NCI-H1092 treated with DMSO at 0.1 percent for 48 hours (cell line): Measurements from ENCODE around the gene RICTOR.

Source experiments
- DNase-seq: peaks from one replicate; lab custom pipeline; 2025; lab: John Stamatoyannopoulos, UW

The RICTOR gene, protein sequence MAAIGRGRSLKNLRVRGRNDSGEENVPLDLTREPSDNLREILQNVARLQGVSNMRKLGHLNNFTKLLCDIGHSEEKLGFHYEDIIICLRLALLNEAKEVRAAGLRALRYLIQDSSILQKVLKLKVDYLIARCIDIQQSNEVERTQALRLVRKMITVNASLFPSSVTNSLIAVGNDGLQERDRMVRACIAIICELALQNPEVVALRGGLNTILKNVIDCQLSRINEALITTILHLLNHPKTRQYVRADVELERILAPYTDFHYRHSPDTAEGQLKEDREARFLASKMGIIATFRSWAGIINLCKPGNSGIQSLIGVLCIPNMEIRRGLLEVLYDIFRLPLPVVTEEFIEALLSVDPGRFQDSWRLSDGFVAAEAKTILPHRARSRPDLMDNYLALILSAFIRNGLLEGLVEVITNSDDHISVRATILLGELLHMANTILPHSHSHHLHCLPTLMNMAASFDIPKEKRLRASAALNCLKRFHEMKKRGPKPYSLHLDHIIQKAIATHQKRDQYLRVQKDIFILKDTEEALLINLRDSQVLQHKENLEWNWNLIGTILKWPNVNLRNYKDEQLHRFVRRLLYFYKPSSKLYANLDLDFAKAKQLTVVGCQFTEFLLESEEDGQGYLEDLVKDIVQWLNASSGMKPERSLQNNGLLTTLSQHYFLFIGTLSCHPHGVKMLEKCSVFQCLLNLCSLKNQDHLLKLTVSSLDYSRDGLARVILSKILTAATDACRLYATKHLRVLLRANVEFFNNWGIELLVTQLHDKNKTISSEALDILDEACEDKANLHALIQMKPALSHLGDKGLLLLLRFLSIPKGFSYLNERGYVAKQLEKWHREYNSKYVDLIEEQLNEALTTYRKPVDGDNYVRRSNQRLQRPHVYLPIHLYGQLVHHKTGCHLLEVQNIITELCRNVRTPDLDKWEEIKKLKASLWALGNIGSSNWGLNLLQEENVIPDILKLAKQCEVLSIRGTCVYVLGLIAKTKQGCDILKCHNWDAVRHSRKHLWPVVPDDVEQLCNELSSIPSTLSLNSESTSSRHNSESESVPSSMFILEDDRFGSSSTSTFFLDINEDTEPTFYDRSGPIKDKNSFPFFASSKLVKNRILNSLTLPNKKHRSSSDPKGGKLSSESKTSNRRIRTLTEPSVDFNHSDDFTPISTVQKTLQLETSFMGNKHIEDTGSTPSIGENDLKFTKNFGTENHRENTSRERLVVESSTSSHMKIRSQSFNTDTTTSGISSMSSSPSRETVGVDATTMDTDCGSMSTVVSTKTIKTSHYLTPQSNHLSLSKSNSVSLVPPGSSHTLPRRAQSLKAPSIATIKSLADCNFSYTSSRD (N-terminal part only)

DNA sequence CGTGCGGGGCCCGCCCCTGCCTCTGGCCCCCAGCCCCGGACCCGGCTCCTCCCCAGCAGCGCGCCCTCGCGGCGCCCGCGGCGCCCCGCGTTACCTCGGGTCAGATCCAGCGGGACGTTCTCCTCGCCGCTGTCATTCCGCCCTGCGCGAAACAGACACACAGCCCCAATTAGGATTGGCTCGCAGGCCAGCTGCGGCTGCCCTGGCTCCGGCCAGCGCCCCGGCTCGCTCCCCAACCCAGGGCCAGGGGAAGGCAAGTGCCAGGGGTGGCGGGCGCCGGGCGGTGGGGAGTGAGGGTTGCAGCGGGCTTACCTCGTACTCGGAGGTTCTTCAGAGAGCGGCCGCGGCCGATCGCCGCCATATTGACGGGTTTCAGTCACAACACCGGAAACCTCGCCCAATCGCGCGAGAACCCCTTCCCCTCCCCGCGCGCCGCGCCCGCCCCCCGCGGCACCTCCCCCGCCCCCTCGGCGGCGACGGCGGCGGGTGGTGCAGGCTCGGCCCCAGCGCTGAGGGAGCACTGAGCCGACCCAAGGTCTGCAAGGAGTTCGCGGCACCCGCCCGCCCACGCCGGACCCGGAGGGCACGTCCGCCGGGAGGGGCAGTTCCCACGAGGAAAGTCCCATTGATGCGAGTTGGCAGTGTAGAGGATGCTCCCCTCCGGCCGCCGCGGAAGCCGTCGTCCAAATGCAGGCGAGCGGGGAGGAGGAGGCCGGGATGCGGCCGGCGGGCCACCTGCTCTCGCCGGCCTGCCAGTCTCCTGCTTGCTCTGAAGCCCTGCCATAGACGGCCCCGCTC lies at the start of gene RICTOR:
RICTOR (minus strand) TSS at position 383 of the 798 bp plus-strand sequence; CDS start at position 361, 22 bp downstream.
- DNase-seq = peak; percentile 75

DNA sequence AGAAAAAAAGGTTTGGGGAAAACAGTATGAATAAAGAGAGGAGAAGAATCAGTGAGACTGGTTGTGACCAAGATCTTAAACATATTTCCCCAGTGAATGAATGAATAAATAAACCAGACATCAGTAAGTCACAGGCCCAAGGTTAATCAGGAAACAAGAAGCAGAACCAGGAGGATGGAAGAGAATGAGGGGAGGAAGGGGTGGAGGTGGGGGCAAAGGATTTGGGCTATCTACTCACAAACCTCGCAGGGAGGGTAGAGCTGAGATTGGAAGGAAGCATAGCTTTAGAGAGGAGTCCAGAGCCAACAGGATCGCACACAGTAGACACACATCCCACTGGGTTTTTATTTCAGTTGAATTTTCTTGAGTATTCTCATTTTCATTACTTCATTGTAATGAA lies 47.7 kb upstream of the RICTOR start:
- no peak for DNase-seq

DNA sequence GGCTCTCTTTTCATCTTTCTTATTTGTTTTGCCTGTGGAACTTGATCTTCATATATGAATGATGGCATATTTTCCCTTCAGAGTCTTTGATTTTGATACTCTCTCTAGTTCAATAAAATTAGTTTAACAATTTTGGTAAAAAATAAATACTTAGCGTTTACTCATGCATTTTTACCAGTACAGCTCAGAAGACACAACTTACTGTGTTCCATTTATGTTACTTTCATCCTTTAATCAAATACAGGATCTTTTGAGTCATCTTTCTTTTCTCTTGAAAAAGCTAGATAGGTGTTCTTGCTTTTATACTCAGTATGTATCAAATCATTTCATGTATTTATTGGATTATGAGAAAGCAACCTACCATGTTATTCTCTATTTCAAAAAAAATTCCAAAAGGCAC lies 47.1 kb upstream of the RICTOR start:
- no peak for DNase-seq

DNA sequence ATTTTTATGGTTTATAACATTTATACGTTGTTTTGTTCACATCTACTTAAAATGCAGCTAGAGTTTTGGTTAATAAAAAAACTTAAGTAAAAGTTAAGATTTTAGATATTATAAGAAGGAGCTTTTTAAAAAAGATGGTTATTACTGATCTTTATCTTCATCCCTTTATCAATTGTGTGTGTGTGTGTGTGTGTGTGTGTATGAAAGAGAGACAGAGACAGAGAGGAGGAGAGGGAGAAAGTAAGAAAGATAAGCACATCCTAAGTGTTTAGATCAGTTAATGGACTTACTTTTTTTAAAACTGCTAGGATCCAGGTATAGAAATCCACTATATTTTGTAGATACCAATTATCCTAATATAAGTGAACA lies 45.8 kb upstream of the RICTOR start:
- no peak for DNase-seq

DNA sequence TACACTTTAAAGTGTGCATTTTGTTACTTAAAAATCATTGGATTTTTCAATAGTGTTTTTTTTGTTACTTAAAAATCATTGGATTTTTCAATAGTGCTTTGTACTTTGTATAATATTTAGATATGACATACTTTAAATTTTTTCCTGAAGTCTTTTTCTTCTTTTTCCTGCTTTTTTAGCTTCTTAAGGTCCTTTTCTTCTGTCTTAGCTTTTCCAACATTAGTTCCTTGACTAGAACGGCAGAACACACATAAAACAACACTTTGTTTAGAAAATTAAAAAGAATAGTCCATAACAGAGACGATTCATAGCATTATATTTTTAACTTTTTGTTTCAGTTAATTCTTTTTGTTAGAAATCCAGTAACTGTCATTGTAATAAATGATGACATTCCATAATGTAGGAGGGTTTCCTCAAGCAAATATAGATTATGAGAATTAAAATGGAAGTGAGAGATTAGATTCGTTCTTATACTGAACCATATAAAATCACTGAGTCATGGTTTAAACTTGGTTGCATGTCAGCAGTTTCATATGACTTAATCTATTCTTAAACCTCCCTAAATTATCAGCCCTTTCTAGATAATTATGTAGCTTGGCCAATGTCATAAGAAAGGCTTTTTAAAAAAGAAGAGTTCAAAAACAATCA lies 45.3 kb upstream of the RICTOR start:
- DNase-seq = no peak

DNA sequence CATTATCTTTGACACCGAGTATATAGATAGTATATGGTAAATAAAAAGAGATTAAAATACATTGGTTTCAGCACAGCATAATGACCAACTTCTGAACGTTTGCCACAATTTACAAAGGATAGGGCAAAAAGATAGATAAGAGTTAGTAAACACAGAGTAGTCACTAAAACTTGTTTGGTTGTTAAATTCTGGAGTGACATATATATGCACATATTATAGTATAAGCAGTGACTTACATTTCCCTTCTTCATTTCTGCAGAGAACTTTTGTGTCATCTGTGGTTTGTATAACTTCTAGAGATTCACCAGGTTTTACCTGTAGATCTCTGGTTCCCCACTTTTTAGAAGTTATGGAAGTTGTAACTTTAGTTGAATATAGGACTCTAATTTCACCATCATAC lies 44.4 kb upstream of the RICTOR start:
- no peak for DNase-seq

DNA sequence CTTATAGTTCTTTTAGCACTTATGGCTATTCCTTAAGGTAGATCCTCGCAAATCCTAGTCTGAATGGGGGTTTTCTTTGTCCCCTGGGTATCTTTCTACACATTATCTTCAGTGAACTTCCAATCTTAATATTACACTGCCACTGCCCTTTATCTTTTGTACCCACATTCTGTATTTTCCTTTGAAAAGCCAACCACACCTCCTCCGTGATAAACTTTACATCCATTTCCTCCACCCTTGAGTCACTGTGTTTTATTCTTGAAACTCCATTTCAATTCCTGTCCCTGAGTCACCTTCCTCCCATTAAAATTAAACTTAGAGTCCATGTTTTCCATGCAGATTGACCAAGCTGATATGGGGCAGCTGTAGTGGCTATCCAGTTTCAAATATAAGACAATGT lies 43.2 kb upstream of the RICTOR start:
- DNase-seq = no peak

DNA sequence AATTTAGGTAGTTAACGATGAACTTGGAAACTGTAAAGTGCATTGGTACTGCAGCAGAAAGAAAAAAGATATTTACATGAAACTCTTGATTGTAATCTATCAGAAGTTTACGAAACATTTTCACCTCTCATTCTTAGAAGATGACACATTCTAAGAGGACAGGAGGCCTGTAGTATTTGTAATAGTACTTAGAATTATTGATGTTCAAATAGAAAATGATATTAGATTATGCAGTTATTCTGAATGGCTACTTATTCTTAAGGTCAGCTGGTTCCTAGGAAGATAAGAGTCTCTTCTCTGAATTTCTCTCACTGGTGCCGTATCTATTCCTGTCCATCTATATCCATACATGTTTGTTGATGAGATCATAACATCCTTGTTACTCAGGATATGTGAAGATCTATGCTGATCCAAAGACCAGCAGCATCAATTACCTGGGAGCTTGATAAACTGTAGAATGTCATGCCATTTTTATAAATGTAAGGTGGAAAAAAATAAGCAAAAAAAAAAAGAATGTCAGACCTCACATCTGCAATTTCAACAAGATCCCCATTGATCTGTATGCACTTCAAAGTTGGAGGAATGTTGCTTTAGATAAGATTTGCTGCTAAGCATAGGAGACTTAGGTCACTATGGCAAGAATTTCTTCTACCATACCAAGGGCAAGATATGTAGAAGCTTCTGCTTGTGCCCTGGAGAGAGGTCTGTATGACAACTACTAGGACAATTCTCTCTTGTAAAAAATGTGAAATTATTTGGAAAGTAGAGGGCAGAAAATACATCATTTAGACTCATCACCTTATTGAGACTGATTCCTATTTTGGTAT lies 42.4 kb upstream of the RICTOR start:
- DNase-seq = no peak

DNA sequence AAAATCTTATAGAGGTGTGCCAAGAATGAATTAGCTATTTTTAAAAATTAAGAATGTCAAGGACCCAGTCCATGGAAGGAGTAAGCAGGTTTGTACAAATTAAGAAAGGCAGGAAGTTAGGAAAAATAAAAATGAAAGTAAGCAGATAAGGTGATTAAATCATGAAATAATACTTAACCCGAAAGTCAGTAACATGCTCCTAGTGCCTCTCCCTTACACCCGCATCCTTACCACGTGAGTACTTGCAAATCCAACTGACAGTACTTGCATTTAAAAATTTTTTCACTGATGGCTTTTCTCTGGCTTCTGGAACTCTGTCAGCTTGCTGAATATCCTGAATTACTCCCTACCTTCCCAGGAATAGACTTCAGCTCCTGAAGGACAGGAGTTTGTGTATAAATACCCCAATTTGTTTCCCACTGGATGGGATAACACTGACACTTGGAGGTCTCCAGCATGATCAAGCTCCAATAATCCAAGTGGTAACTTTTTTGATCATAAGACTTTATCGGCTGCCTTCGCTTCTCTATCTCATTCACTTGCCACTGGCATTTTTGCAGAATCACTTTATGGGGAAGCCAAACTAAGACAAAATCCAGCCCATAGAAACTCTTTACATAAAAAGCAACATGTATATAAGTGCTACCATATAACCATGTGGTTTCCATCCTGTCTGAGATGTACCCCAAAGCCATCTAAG lies 41.6 kb upstream of the RICTOR start:
- no peak for DNase-seq

DNA sequence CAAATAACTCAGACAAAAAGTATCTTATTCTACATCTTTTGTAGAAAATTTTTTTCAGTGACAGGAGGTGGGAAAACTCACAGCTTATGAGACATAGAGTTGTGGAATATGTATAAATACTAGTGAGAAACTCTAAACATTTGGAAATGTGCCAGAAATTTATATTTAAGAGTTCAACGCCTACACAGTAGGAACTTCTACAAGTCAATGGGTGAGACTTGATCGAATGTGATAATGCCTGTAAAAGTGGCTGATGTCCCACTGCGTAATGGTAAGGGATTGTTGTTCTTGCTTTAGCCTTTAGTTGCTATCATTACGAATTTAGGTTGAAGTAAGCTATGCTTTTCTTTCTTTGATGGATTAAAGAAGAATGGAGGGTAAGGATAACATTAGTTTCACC lies 40.0 kb upstream of the RICTOR start:
- no peak for DNase-seq

DNA sequence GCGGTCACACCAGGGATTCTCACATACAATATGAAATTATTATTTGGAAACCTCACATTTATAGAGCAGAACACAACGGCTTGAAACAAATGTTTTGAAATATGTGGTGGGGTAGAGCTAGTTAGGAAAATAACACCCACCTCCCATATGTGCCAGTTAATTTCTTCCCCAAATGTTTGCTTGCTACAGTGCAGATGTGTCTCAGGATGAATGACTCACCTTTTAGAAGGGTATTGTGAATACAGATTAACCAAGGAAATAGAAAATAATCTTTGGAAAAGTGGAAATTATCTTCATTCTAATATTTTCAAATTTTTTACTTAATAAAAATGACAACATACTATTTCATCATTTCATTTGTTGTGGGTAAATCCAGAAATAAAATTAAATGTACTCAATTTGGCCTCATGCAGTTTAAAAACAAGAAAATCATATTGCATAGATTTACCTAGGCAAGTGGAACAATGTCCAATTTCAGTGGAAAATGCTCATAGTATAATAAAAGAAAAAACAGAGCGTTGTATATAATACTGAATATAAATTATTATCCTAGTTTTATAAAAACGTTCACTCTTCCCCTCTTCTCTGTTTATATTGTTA lies 39.3 kb upstream of the RICTOR start:
- no peak for DNase-seq

DNA sequence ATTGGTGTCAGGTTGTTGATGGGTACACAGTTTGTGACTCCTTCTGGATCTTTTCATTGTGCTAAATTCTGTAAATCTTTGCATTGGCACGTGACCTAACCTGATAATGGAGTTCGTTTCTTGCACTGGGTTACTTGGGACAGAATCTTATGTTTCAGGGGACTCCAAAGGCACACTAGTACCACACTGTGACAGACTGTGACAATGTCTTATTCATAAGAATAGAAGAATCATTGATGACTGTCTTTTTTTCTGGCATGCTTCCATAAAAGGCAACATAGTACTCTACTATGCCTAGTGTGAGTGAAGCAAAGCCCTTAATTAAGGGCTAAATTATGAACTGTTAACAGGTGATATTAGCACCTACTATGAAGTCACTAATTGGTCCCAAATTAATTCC lies 35.4 kb upstream of the RICTOR start:
- DNase-seq = no peak

DNA sequence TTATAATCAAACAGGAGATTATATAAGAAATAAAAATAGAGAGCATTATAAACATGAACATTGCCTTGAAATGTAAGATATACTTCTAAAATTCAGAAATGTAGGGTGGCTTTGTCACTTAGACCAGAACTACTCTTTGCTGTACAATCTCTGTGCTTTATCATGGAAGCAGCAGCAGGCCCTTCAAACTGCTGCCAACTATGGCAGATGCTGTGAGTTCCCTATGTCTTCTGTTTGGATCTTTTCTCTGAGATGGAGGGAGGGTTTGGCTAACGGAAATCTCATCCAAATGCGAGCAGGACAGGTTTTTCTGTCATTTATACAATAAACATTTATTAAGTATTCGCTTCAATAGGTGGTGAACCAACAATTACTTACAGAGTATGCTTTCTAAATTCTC lies 34.8 kb upstream of the RICTOR start:
- no peak for DNase-seq

DNA sequence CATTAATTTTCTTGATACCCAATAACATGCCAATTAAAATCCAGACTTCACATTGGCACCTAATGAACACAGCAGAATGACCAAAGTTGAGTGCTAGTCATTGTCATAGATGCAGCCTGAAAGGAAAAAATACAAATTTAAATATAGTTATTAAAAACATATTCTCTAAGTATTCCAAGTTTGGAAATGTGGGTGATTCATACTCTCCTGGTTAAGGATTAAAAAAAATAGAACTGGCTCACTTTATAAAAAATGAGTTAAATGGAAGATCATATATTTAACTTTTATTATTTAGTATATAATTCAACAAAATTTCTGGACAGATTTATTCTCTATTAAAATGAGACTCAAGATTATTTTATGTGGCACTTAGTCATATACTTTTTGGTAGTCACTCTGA lies 33.2 kb upstream of the RICTOR start:
- DNase-seq = no peak

DNA sequence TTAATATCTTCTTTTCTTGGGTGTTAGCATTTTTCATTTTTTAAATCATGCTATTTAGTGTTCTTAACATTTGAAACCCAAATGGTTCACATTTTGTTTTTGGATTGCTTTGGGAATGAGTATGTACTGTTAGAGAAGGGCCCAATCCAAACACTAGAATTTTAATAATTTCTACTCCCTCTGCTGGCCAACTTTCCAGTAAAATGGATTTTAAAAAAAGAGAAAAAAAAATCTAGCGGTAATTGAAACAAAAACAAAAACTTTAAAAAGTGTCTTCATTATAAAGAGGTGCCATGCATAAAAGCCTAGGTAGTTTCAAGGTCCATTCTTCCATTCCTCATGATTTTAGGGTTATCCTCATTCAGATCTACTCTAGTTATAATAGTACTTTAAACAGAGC lies 32.1 kb upstream of the RICTOR start:
- no peak for DNase-seq

DNA sequence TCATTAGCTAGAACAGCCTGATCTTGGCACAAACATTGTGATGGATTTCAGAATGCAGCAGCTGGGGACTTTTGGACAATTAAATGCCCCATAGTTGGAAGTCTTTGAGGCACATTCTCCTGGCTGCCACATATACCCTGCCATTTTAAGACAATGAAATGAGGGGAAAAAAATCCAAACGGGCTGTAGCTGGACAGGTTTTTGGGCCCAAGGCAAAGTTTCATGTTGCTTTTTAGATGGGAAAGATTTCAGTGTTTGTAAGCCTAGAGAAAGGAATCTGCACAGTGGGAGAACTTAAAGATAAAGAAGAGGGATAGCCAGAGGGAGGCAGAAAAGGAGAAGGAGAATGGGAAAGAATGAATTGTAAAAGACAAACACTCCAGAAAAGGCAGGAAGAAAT lies 30.0 kb upstream of the RICTOR start:
- no peak for DNase-seq

DNA sequence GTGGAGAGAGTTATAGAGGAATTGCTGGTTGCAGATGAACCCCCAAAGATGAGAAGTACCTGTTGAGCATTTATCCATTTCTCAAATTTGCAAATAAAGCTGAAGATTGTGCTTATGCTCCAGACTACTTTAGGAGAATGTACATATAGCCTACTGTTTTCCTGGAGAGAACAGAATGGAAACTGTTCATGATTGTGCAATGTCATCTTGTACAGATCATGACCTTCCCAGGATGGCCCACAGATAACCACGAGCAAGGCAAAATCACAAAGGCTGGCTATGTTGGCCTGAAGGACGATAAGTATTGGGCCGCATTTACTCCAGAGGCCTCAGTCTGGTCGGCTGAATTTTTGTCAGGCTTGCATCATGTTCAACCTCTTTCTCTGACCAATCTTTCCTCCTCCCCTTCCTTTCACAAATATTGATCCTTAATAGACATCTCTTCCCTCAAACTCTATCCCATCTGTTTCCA lies 28.5 kb upstream of the RICTOR start:
- DNase-seq = no peak

DNA sequence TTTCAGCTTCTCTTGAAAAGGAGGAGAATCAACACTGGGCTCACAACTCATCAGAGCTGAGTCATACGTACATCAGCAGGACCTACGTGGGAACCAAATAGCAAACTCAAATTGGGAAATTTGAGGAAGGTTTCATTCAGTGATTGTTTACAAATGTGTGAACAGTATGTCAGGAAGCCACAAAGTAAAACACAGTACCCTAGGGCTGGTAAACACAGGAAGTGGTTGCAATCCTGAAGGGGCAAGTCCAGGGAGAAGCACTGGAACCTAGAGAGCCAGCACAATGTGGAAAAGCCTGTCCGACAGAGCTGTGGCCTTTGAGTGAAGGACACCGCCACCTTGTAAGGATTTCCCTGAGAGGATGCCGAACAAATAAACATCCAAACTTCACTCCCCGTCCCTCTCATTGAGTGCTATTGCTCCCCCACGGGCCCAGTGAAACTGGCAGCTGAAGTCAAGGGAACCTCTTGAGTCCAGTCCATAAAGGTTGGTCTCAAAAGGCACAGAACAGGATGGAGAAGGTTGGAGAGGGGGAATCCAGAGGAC lies 26.7 kb upstream of the RICTOR start:
- no peak for DNase-seq
